GM18499 (cell line): ENCODE results near the gene APBB2.
"Not testable (repeated sequence)": the region's sequence is repeated elsewhere in the genome, so short reads cannot be mapped to it uniquely, and the experiment has no call there.

ENCODE experiments used
- ATAC-seq: cut with Tn5 transposase; IDR thresholded peaks from one replicate; pipeline ENCODE4 v1.9.1; 2021; ENCODE audit warnings: moderate number of reproducible peaks; ENCODE audit not compliant: insufficient read depth, unreplicated experiment

APBB2 gene

DNA sequence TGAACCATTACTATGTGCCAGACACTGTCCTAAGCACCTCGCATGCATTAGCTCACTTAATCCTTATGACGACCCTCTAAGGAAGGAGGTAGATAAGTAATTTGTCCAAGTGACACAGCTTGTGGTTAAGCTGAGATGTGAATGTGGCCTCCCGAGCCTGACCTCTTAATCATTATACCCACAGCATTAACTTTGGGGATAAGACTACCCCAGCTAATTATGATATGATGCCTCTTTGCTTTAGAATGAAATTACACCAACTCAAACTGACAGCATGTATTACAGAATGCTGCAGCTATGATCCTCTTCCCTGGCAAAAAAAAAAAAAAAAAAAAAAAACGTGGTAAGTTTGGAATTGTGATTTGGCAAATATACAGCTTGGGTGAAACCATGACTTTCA is 53.5 kb downstream of the APBB2 start:
- no peak for ATAC-seq

DNA sequence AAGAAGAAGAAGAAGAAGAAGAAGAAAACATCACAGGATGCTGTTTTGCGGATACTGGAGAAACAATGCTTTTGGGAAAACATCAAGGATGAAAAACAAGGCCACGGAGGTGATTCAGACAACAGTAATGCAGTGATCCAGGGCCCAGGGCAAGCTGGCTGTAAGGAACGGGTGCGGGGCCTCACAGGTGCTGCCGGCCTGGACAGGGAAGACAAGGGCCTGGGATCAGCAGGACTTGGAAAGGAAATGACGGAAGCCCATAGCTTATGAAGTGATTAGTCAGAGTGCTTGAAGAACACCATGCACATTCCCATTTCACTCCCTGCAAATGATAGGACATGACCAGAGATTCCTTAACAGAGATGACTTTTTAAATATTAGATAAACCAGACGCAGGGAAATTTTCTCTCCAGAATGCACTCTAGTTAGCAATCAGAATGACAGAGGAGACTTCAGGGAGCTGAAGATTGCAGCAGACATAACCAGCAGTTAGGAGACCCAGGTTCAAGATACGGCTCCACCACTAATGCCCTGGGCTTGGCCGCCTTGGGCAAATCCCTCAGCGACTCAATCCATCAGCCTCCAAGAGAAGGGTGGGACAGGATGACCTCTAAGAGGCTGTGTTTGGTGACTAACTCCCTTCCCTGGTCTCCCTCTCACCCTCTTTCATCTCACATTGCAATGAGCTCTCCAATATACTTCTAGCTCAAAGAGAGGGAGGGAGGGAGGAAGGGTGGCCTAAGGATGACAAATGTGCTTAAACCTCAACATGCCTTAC is 54.1 kb downstream of the APBB2 start:
- no peak for ATAC-seq

DNA sequence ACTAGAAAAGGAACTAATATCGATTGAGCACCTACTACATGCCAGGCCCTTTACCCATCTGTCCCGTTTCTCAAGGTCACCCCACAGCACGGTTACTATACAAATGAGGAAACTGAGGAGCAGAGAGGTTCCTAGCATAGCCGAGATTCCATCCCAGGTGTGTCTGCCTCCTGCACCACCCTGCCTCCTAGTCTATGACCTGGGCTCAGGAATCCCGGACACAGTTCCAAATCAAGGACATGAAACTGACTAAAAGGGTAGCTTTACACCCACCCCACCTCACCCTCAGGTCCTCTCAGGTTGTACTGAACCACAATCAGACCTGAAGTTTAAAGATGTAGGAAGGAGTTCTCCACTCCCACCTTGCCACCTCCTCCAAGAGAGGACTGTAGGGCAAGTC is 55.6 kb downstream of the APBB2 start:
- no peak for ATAC-seq

DNA sequence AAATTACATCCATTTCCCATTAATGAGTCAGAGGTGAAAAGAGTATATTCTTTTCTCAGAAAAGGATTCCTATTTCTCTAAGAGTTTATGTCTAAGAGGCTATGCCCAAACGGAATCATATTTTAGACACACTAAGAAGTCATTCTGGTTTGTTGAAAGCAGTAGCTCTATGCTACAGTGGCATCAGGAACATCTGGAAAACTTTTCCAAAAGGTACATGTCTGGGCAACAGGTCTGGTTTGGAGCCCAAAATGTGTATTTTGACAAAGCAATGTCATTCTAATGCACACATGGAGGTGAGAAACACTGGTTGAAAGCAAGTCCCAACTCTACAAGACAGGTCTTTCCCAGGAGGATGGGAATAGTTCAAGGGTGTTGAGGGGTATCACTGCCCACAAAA is 56.1 kb downstream of the APBB2 start:
- ATAC-seq = no peak

DNA sequence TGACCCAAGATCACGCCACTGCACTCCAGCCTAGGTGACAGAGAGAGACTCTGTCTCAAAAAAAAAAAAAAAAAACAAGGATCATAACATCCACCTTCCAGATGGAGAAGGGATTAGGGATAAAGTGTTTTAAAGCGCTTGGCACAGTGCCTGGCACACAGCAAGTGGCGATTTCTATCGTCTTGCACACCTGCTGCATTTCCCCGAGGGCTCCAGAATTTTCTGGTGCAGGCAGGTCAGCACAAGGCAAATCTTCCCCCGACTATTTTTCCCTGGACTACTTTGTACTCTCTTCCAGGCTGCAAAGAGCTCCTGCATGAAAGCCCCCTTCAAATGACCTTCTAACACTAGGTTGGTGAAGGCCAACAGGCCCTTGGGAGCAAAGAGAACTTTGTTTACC is 57.3 kb downstream of the APBB2 start:
- no peak for ATAC-seq

DNA sequence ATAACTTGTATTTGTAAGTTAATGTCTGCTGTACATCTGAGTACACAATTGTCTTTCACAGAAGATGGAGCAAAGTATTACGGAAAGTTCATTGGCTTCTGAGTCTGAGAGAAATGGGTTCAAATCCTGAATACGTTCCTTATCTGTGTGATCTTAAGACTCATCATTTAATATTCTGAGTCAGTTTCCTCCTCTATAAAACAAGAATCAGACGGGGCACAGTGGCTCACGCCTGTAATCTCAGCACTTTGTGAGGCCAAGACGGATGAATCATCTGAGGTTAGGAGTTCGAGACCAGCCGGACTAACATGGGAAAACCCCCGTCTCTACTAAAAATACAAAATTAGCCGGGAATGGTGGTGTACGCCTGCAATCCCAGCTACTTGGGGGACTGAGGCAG is 57.8 kb downstream of the APBB2 start:
- no peak for ATAC-seq

DNA sequence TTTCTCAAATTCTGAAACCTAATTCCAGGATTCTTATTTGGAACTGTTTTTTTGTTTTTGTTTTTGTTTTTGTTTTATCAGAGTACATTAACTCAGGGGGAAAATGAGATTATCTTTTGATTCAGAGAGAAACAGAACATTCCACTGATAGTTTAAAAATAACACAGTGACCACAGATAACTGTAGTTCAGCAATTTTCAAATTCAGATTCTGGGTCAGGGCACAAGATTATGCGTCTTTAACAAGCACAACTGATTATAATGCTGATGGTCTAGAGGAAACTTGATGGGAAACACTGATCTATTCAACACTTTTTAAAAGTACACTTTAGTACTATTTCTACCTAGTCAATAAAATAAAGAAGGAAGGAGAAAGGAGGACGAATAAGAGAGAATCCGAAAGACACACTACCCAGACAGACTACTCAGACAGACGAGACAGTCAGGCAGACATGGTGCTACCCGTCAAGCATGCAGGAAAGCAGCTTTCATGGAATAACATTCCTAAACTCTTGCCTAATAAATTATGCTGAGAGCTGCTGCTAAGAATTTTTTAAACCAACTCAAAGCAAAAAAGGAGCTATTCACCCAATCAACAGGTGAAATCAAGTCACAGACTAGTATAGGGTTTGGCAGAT is 59.0 kb downstream of the APBB2 start:
- ATAC-seq = no peak

DNA sequence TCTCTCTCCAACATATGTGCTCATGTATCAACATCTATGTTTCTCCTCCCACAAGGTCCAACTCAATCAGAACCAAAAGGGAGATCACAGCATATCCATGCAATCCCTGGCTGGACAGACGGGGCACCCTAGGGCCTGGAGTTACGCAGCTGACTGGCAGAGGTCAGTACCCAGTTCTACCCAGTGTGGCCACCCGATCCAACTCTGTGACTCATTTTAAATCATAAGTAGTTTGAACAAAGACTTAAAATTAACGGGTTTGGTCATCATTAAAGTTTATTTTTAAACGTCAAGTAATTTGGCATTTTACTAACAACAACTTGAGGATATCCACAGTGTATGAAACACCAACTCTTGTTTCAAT is 59.5 kb downstream of the APBB2 start:
- ATAC-seq = no peak

DNA sequence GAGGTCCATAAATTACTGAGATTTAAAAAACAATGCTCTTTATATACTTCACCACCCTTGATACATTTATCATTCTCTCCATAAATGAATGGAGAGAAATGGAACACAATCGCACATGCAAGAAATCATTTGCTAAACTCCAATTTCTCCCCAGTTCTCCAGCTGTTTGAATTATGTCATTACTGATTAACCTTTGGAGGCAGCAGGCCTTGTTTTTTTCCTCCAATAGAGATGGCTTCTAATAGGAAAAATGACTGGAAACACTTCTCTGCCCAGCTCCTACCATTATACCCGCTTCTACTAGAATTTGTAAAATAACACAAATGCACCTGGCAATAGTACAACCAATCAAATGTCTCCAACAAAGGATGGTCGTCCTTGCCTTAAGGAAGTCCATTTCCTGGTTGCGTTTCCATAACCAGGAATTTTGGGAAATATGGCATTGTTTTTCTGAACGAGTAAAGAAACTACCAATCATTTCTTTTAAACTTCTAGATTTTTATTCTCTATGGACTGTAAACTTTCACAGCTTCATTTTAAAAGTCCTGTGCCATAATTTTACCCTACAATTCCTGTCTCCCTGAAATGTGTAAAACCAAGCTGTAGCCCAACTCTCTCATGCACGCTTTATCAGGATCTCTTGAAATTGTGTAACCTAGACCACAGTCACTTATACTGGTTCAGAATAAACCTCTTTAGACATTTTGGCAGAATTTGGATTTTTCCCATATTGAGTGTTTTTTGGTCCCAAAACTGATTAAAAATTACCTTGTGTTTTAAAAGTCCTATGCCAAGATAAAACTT is 60.1 kb downstream of the APBB2 start:
- no peak for ATAC-seq

DNA sequence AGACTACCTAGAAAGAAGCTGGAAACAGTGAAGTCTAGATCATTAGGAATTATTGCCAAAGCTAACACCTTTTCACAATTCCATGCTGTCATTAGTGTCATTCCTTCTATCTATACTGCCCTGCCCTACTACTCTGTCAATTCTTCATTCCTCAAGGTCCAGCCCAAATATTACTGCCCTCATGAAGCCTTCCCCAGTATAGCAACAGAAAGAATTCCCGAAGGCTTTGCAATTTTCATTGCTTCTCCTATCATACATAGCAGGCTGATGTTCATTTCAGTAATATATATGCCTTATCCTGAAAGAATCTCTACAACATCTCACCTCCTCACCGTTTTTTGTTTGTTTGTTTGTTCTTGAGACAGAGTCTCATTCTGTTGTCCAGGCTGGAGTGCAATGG is 63.9 kb downstream of the APBB2 start:
- no peak for ATAC-seq

DNA sequence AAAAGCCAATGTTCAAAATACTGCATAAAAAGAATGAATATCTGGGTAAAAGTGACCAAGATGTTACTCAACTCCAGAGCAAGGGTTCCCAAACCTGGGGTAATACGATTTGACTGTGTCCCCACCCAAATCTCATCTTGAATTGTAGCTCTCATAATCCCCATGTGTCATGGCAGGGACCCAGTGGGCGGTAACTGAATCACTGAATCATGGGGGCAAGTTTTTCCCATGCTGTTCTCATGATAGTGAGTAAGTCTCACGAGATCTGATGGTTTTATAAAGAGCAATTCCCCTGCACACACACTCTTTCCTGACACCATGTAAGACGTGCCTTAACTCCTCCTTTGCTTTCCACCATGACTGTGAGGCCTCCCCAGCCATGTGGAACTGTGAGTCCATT is 64.8 kb downstream of the APBB2 start:
- not testable (repeated sequence) for ATAC-seq

DNA sequence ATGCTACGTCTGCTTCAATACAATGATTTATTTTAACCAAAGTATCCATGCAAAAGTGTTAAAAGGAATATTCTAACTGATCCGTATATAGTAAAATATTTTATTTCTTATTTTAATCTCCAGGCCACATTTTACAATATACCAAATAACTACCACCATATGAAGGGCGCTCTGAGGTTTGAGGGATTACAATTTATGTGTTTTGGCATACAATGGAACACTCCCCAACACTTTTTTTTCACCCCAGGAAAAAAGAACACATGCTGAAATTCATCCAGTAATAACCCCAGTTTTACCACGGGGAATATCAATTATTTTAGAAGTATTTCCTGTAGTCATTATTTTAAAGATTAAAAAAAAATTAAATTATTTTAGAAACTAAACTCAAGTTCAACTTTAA is 65.4 kb downstream of the APBB2 start:
- ATAC-seq = no peak

DNA sequence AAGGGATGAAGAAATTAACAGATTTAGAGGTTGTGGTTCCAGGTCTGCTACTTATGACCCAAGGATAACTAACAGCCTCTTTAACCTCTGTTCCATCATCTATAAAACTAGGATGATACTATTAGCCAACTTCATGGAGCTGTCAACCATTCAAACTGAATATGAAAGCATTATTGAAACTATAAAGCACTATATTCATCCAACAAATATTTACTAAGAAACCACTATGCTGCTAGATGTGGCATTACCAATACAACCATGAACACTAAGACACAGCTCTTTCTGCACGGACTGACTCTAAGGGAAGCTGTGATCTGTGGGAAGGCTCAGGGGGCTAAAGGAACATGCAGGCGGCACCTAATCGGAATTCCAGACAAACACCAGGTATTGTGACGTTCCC is 66.0 kb downstream of the APBB2 start:
- ATAC-seq = no peak

DNA sequence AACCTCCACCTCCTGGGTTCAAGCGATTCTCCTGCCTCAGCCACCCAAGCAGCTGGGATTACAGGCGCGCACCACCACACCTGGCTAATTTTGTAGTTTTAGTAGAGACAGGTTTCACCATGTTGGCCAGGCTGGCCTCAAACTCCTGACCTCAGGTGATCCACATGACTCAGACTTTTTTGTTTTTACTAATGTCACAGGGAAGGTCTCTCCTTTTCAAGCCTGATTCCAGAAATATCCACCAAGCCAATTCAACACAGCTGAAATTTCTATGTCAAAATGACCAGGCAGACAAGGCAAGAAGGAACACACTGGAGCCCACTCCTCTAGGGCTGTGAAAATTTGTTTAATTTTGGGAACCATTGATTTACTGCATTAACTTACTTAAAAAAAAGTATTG is 66.8 kb downstream of the APBB2 start:
- ATAC-seq = not testable (repeated sequence)

DNA sequence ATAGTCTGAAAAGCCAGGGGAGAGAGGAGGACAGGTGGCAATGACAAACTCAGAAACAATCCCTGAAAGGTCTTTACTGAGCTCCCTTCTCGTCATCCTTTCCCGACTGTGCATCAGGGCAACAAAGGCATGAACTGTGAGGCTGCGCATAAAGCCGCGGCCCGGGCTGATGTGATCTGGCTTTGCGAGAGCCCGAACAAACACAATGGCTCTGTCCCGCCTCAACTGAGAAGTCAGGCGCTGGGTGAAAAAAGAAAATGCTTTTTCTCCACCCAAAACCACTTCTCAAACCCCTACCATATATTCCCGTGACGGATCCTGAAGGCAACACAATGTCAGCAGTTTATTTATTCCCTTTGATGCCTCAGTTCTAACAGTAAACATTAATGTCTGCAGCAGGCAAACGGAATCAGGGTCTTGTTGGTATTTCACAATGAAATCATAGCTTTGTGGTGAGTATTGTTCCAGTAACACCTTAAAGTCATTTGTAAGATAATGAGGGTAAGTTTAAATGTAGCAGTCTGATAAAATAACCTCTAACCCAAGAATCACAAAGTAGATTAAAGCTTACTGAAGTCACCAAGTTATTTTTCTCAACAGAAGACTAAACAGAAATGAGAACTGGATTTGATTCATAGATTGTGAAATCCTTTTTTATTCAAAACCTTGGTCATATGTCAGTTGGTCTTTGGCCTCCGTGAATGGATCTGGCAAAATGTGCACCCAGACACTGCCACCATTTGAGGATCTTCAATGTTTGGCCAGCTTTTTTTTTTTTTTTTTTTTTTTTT is 67.4 kb downstream of the APBB2 start:
- no peak for ATAC-seq

DNA sequence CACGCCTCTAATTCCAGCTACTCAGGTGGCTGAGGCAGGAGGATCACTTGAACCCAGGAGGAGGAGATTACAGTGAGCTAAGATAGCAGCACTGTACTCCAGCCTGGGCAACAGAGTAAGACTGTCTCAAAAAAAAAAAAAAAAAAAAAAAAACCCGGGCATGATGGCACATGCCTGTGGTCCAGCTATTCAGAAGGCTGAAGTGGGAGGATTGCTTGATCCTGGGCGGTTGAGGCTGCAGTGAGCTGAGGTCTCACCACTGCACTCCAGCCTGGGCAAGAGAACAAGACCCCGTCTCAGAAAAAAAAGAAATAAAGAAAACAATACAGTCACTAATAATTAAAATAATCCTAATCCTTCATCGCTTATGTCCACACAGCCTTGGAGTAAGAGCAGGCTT is 68.1 kb downstream of the APBB2 start:
- no peak for ATAC-seq

DNA sequence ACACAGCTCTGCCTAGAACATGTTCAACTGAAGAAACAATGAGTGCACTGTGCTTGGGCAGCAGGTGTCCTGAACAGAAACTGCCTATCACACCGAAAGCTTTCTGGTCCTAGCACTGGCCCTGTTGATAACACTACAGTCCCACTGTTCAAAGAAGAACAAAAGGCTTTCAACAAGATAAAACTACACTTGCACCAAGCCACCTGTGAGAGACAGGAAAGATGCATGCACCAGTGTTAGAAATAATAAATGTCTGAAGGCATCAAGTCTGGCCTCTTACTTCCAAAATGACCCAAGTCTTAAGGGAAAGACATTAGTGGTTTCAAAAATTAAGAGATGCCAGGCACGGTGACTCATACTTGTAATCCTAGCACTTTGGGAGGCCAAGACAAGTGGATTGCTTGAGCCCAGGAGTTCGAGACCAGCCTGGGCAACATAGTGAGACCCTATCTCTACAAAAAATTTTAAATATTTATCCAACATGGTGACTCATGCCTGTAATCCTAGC is 68.7 kb downstream of the APBB2 start:
- no peak for ATAC-seq

DNA sequence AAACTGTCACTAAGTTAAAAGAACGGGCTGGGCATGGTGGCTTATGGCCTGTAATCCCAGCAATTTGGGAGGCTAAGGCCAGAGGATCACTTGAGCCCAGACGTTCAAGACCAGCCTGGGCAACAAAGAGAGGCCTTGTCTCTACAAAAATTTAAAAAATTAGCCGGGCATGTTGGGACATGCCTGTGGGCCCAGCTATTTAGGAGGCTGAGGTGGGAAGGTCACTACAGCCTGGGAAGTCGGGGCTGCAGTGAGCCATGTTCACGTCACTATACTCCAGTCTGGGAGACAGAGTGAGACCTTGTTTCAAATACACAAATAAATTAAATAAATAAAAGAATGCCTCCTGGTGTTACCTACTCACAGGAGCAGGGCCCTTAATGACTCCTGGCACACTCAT is 69.5 kb downstream of the APBB2 start:
- ATAC-seq = no peak

DNA sequence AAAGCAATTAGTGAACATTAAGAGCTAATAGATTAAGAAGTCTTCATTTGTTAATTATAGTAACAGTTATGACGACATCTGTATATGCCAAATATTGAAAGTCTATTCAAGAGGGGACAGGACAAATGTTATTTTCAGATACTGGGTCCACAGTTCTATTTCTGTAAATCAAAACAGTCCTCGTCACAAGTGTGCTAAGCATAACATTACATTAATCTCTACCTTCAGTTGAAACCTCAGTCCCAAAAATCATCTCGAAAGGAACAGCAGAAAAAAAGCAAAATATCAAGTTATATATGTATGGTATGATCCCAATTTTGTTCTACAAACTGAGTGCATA is 70.3 kb downstream of the APBB2 start:
- ATAC-seq = no peak

DNA sequence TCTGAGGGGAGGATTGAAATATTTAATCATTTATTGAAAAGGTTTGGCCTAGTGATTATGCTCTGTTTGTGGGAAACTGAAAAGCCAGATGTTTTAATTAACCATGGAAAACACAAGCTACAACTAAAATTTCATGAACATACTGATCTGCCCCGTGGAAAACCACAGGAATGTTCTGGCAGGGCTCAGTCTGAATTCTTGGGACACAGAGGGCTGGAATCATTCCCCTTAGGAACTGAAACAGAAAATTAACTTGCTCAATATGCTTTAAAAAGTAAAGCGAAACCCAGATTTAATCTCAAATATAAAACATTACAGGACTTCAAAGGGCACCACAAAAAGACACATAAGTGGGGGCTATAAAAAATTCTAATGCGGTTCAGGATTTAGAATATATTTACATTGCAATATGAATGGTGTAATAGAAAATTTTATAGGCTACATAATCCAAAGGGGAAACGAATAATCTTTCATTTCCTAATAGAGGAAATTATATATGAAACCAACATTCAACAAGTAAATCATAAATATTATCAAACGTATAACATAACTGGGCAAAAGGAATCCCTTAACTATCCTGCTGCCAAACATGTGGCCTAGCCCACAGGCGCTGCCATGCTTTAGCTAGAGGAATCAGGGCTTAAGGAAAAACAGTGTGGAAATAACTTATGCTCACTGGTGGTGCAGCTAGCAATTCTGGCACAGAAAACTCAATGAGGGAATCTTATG is 70.9 kb downstream of the APBB2 start:
- no peak for ATAC-seq
